Omental fat pad (tissue), 4 donors: Measurements from ENCODE around the gene AMD1. TPM values are rescaled to one million over a fixed set of nuclear protein-coding genes. Genes with fewer than 3 reads are reported as not detected.

Source experiments
- ATAC-seq: fragments of 150-250 bp; one replicate; pipeline ENCODE4 v1.9.1; 2016; ENCODE audit warnings: mild to moderate bottlenecking, moderate library complexity; ENCODE audit not compliant: low FRiP score
- DNase-seq: peaks from one replicate; pipeline ENCODE4 v3.0.0-alpha.2; 2019; ENCODE audit warnings: low spot score
- total RNA-seq, 4 donors: library from RNA; depleted of rRNA; stranded (reverse); fragments of >200 nt; gene quantifications; one replicate each; pipeline ENCODE4 v1.1.0, GENCODE V29; 2016
- TF ChIP-seq, protein P1 (sequence below), 3 donors: fragments of 450-650 bp; IDR thresholded peaks; one replicate each; pipeline ENCODE4 v1.5.1; 2016 to 2017; ENCODE audit warnings: antibody characterized with exemption in 3 of 3, mild to moderate bottlenecking in 3 of 3, moderate library complexity in 2 of 3

AMD1 gene
- total RNA-seq, 4 donors from 2014 or later = 66.0 to 229 (median 90.0) TPM

DNA sequence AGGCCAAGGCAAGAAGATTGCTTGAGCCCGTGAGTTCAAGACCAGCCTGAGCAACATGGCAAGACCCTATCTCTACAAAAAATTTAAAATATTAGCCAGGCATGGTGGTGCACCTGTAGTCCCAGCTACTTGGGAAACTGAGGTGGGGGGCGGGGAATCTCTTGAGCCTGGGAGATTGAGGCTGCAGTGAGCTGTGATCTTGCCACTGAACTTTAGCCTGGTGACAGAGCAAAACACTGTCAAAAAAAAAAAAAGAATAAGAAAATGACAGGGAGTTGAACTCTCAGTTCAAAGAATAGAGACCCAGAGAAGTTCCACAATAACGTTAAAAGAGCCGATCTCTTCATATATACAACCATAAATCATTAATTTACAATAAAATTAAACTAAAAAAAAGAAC lies 24.8 kb upstream of the AMD1 start:
- ATAC-seq (no peak), DNase-seq (no peak)
- TF ChIP-seq, protein P1, sequence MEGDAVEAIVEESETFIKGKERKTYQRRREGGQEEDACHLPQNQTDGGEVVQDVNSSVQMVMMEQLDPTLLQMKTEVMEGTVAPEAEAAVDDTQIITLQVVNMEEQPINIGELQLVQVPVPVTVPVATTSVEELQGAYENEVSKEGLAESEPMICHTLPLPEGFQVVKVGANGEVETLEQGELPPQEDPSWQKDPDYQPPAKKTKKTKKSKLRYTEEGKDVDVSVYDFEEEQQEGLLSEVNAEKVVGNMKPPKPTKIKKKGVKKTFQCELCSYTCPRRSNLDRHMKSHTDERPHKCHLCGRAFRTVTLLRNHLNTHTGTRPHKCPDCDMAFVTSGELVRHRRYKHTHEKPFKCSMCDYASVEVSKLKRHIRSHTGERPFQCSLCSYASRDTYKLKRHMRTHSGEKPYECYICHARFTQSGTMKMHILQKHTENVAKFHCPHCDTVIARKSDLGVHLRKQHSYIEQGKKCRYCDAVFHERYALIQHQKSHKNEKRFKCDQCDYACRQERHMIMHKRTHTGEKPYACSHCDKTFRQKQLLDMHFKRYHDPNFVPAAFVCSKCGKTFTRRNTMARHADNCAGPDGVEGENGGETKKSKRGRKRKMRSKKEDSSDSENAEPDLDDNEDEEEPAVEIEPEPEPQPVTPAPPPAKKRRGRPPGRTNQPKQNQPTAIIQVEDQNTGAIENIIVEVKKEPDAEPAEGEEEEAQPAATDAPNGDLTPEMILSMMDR (IDR thresholded peaks at IDR 0.05) = no peak

DNA sequence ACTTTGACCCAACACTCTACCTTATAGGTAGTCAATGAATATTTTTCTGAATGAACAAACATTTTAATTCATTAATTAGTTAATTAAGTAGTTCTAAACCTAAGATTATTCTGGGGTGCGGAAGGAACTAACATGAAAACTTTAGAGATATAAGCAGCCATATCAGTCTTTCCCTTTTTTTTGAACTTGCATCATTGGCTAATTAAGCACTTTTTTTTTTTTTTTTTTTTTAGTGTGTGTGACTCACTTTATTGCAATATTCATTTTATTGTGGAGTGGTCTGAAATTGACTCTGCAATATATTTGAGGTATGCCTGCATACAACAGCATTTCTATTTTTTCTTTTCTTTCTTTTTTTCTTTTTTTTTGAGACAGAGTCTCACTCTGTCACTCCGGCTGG lies 21.8 kb upstream of the AMD1 start:
- no peak for ATAC-seq

DNA sequence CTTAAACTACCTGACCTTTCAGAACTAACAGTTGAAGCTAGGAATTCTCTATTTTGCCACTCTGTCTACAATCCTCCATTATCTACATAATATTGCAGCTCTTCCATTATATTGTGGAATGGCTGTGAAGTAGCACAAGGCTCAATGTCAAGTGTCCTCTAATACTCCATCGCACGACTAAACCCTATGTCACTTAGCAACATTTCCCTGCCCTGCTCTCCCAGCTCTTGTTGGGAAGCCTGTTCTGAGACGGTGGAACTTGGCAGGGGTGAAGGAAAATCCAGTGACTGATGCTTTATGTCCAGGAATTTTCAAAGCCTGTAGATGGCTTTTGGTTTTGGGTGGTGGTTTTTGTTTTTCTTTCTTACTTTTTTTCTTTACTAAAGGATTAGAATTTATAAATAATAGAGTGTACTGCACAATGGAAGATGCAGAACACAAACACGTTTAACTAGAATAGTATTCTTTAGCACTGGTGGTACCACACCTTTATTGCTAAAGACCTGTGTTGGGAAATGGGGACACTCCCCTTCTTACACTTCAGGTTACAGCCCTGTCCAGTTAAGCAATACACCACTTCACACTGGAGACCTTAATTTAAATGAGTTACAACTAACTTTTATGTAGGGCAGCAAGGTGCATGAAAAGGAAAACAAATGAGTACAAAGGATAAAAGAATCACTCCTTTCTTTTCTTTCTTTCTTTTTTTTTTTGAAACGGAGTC lies 20.7 kb upstream of the AMD1 start:
- ATAC-seq (no peak), DNase-seq (no peak)
- TF ChIP-seq, protein P1 (IDR thresholded peaks at IDR 0.05) = no peak

More for the DNA sequence above, 21.8 kb upstream of the AMD1 start:
- DNase-seq = no peak
- TF ChIP-seq, protein P1 (IDR thresholded peaks at IDR 0.05) = no peak

DNA sequence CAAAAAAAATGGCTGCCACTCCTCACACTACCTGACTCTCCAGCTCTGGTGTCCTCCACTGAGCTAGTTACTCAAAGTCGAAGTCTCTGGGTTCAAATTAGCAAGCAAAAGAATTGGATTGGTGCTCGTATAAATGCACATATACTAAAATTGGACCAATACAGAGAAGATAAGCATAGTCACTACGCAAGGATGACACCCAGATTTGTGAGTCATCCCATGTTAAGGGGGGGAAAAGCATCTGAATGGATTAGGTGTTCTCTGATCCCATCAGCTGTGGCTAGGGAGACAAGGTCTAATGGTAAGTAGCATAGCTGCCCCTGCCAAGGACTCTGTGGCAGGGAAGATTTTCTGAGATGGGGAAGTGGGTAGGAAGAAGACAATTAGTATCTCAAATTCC lies 18.3 kb upstream of the AMD1 start:
- TF ChIP-seq, protein P1 (IDR thresholded peaks at IDR 0.05) = no peak
- ATAC-seq (no peak), DNase-seq (no peak)

DNA sequence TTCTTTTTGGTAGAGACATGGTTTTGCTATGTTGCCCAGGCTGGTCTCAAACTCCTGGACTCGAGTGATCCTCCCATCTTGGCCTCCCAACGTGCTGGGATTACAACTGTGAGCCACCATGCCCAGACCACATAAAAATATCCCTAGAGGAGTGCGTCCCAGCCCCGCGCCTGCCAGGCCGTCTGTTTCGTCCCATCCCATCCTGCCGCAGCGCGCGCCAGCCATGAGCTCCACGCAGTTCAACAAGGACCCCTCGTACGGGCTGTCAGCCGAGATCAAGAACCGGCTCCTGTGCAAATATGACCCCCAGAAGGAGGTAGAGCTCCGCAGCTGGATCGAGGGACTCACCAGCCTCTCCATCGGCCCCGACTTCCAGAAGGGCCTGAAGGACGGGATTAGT lies 16.6 kb upstream of the AMD1 start:
- DNase-seq (no peak), ATAC-seq (no peak)
- TF ChIP-seq, protein P1 (IDR thresholded peaks at IDR 0.05) = no peak

DNA sequence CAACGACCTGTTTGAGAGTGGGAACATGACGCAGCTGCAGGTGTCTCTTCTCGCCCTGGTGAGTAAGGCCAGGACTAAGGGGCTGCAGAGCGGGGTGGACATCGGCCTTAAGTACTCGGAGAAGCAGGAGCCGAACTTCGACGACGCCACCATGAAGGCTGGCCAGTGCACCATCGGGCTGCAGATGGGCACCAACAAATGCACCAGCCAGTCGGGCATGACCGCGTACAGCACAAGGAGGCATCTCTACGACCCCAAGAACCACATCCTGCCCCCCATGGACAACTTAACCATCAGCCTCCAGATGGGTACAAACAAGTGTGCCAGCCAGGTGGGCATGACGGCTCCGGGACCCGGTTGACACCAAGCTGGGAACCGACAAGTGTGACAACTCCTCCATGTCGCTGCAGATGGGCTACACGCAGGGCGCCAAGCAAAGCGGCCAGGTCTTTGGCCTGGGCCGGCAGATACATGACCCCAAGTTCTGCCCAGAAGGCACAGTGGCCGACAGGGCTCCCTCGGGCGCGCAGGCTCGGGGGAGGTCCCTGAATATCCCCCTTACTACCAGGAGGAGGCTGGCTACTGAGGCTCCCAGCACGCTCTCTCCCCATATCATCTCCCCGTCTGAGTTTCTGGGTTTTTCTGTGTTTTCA lies 15.9 kb upstream of the AMD1 start:
- DNase-seq (no peak), ATAC-seq (no peak)
- TF ChIP-seq, protein P1 (IDR thresholded peaks at IDR 0.05) = no peak

DNA sequence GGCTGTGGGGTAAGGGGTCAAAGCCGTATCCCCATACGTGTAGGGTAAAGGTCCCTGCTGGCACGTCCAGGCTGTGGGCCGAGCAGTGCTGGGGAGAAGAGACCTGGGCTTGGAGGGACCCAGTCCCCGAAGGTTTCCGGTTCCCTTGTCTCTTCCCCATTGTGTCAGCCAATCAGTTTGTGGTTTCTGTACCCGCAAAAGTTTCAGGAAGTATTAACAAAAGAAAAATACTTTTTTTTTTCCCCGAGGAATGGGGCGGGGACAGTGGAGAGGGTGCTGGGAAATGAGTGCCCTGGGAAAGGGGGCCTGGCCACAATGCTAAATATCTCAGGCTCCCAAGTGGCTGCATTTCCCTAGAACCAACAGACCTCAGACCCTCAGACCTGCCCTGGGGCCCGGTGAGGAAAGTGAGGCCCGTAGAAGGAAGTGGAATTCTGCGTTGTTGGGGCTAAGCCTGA lies 15.2 kb upstream of the AMD1 start:
- TF ChIP-seq, protein P1 (IDR thresholded peaks at IDR 0.05) = no peak

More for the DNA sequence above, 15.2 kb upstream of the AMD1 start:
- no peak for ATAC-seq
- DNase-seq = no peak
